ENCODE data around the gene TBX15.

The TBX15 gene

GRCh38 chr1:118913818-118914217, 74.3 kb downstream of the TBX15 start:
- 95% methylated on average over 3 of the region's 4 CpGs for WGBS
- Histone ChIP-seq H3K79me1 (replicated peaks; ENCODE audit: low read length, poor library complexity, severe bottlenecking) (peaks cover 9% of the 10 kb centered on the region), H3K18ac (ENCODE audit: low read depth in 1 of 2, low read length in 2 of 2) (no peak overlapping the region), H2AFZ (ENCODE audit: low read depth, low read length) (no peak overlapping the region), H3K9ac (ENCODE audit: low read length) (no peak overlapping the region), H3K9me3 (ENCODE audit: control insufficient read depth, low read length) (no peaks in the 10 kb centered on the region), H3K27ac (ENCODE audit: low read length, poor library complexity, severe bottlenecking) (no peak overlapping the region), H3K36me3 (ENCODE audit: control insufficient read depth in 1 of 2, insufficient read depth in 2 of 2, low read depth in 1 of 2, low read length in 2 of 2) (peaks cover 15 to 41% of the 10 kb centered on the region in 2 experiments), H3K4me1 (ENCODE audit: control insufficient read depth, insufficient read depth, low read depth, low read length) (peaks cover 4% of the 10 kb centered on the region), H2BK12ac (ENCODE audit: low read length in 2 of 2) (no peak overlapping the region), H3K27me3 (ENCODE audit: control insufficient read depth in 1 of 2, insufficient read depth in 1 of 2, low read length in 2 of 2) (no peaks in the 10 kb centered on the region), H3K4me2 (ENCODE audit: low read length, poor library complexity, severe bottlenecking) (no peak overlapping the region), H3K4me3 (ENCODE audit: insufficient read depth in 1 of 2, low read depth in 1 of 2, low read length in 2 of 2) (no peak overlapping the region), H3K14ac (ENCODE audit: low read length in 2 of 2) (no peak overlapping the region), H4K8ac (ENCODE audit: low read length) (no peak overlapping the region), H2AK5ac (ENCODE audit: low read length, severe bottlenecking) (no peak overlapping the region), H4K91ac (ENCODE audit: low read length) (no peak overlapping the region), H2BK5ac (ENCODE audit: low read depth, low read length, poor library complexity, severe bottlenecking) (no peak overlapping the region), H3K23ac (ENCODE audit: low read length in 2 of 2) (no peak overlapping the region), H3K4ac (ENCODE audit: low read depth in 1 of 2, low read length in 2 of 2) (no peak overlapping the region), H2BK15ac (ENCODE audit: low read depth, poor library complexity, severe bottlenecking) (no peak overlapping the region), H2BK120ac (ENCODE audit: low read depth, low read length) (no peak overlapping the region)
- no peak for DNase-seq

GRCh38 chr1:118912574-118912973, 75.6 kb downstream of the TBX15 start:
- Histone ChIP-seq H3K27me3 (ENCODE audit: control insufficient read depth in 1 of 2, insufficient read depth in 1 of 2, low read length in 2 of 2) (no peaks in the 10 kb centered on the region), H2BK12ac (ENCODE audit: low read length in 2 of 2) (no peak overlapping the region), H2BK120ac (ENCODE audit: low read depth, low read length) (no peak overlapping the region), H3K4me2 (ENCODE audit: low read length, poor library complexity, severe bottlenecking) (no peak overlapping the region), H3K4me3 (ENCODE audit: insufficient read depth in 1 of 2, low read depth in 1 of 2, low read length in 2 of 2) (no peak overlapping the region), H4K8ac (ENCODE audit: low read length) (no peak overlapping the region), H3K9me3 (ENCODE audit: control insufficient read depth, low read length) (no peaks in the 10 kb centered on the region), H4K91ac (ENCODE audit: low read length) (no peak overlapping the region), H2BK15ac (ENCODE audit: low read depth, poor library complexity, severe bottlenecking) (no peak overlapping the region), H2BK5ac (ENCODE audit: low read depth, low read length, poor library complexity, severe bottlenecking) (no peak overlapping the region), H3K79me1 (replicated peaks; ENCODE audit: low read length, poor library complexity, severe bottlenecking) (peaks cover 13% of the 10 kb centered on the region), H2AK5ac (ENCODE audit: low read length, severe bottlenecking) (no peak overlapping the region), H3K36me3 (ENCODE audit: control insufficient read depth in 1 of 2, insufficient read depth in 2 of 2, low read depth in 1 of 2, low read length in 2 of 2) (peaks cover 17 to 46% of the 10 kb centered on the region in 2 experiments), H3K4me1 (ENCODE audit: control insufficient read depth, insufficient read depth, low read depth, low read length) (peaks cover 4% of the 10 kb centered on the region), H2AFZ (ENCODE audit: low read depth, low read length) (no peak overlapping the region), H3K9ac (ENCODE audit: low read length) (no peak overlapping the region), H3K18ac (ENCODE audit: low read depth in 1 of 2, low read length in 2 of 2) (no peak overlapping the region), H3K14ac (ENCODE audit: low read length in 2 of 2) (no peak overlapping the region), H3K23ac (ENCODE audit: low read length in 2 of 2) (no peak overlapping the region), H3K4ac (ENCODE audit: low read depth in 1 of 2, low read length in 2 of 2) (no peak overlapping the region), H3K27ac (ENCODE audit: low read length, poor library complexity, severe bottlenecking) (no peak overlapping the region)
- 71% methylated on average over 1 of the region's 2 CpGs for WGBS
- DNase-seq: no peak

- H2BK12ac ChIP-seq (ENCODE audit: low read length in 2 of 2): no peak overlapping the region
- H3K4me3 ChIP-seq (ENCODE audit: insufficient read depth in 1 of 2, low read depth in 1 of 2, low read length in 2 of 2): no peak overlapping the region
- H3K4ac ChIP-seq (ENCODE audit: low read depth in 1 of 2, low read length in 2 of 2): no peak overlapping the region
- H4K91ac ChIP-seq (ENCODE audit: low read length): no peak overlapping the region
- H4K8ac ChIP-seq (ENCODE audit: low read length): no peak overlapping the region
- no peak overlapping the region for H2AFZ ChIP-seq (ENCODE audit: low read depth, low read length)
- no peak overlapping the region for H3K9ac ChIP-seq (ENCODE audit: low read length)
- no peak overlapping the region for H2AK5ac ChIP-seq (ENCODE audit: low read length, severe bottlenecking)
- H3K27ac ChIP-seq (ENCODE audit: low read length, poor library complexity, severe bottlenecking): no peak overlapping the region
- no peak overlapping the region for H2BK15ac ChIP-seq (ENCODE audit: low read depth, poor library complexity, severe bottlenecking)
- no peak for DNase-seq
- peaks cover 4% of the 10 kb centered on the region for H3K4me1 ChIP-seq (ENCODE audit: control insufficient read depth, insufficient read depth, low read depth, low read length)
- peaks cover 17% of the 10 kb centered on the region for H3K79me1 ChIP-seq (replicated peaks; ENCODE audit: low read length, poor library complexity, severe bottlenecking)
- no peak overlapping the region for H2BK5ac ChIP-seq (ENCODE audit: low read depth, low read length, poor library complexity, severe bottlenecking)
- H3K14ac ChIP-seq (ENCODE audit: low read length in 2 of 2): no peak overlapping the region
- H3K4me2 ChIP-seq (ENCODE audit: low read length, poor library complexity, severe bottlenecking): no peak overlapping the region
- H2BK120ac ChIP-seq (ENCODE audit: low read depth, low read length): no peak overlapping the region
- no peak overlapping the region for H3K23ac ChIP-seq (ENCODE audit: low read length in 2 of 2)
- H3K9me3 ChIP-seq (ENCODE audit: control insufficient read depth, low read length): no peaks in the 10 kb centered on the region
- no peak overlapping the region for H3K18ac ChIP-seq (ENCODE audit: low read depth in 1 of 2, low read length in 2 of 2)
- WGBS: 66% methylated on average over 2 of the region's 2 CpGs
- no peaks in the 10 kb centered on the region for H3K27me3 ChIP-seq (ENCODE audit: control insufficient read depth in 1 of 2, insufficient read depth in 1 of 2, low read length in 2 of 2)
- H3K36me3 ChIP-seq (ENCODE audit: control insufficient read depth in 1 of 2, insufficient read depth in 2 of 2, low read depth in 1 of 2, low read length in 2 of 2): peaks cover 22 to 56% of the 10 kb centered on the region in 2 experiments
These were observed 76.6 kb downstream of the TBX15 start for GRCh38 chr1:118911571-118911970.

DNA sequence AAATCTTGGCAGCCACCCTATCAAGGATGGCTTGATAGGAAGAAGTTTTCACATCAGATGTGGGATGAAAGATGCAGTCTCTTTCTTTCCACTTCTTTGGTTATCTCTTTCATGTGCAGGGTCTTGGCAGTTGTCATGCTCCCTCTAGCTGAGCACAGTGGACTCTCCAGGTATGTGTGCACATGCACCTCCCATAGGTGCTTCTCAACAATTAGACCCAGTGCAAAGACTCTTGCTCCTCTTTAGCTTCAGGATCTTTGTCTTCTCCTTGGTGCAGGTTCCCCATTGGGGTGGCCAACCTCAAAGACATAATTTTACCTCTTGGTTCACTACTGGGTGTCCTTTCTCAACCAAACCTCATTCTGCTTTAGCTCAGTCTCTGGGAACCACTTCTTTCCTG, 80.7 kb downstream of the TBX15 start:
- H3K79me1 ChIP-seq (replicated peaks; ENCODE audit: low read length, poor library complexity, severe bottlenecking): peaks cover 22% of the 10 kb centered on the region
- no peak overlapping the region for H3K4ac ChIP-seq (ENCODE audit: low read depth in 1 of 2, low read length in 2 of 2)
- H3K4me1 ChIP-seq (ENCODE audit: control insufficient read depth, insufficient read depth, low read depth, low read length): no peaks in the 10 kb centered on the region
- no peak overlapping the region for H2BK120ac ChIP-seq (ENCODE audit: low read depth, low read length)
- H3K9ac ChIP-seq (ENCODE audit: low read length): no peak overlapping the region
- H3K4me2 ChIP-seq (ENCODE audit: low read length, poor library complexity, severe bottlenecking): no peak overlapping the region
- no peak overlapping the region for H4K8ac ChIP-seq (ENCODE audit: low read length)
- no peak overlapping the region for H3K27ac ChIP-seq (ENCODE audit: low read length, poor library complexity, severe bottlenecking)
- H2BK5ac ChIP-seq (ENCODE audit: low read depth, low read length, poor library complexity, severe bottlenecking): no peak overlapping the region
- H3K36me3 ChIP-seq (ENCODE audit: control insufficient read depth in 1 of 2, insufficient read depth in 2 of 2, low read depth in 1 of 2, low read length in 2 of 2): peaks cover 24 to 38% of the 10 kb centered on the region in 2 experiments
- no peak overlapping the region for H2BK15ac ChIP-seq (ENCODE audit: low read depth, poor library complexity, severe bottlenecking)
- no peak for DNase-seq
- H2AK5ac ChIP-seq (ENCODE audit: low read length, severe bottlenecking): no peak overlapping the region
- H3K9me3 ChIP-seq (ENCODE audit: control insufficient read depth, low read length): no peaks in the 10 kb centered on the region
- H3K23ac ChIP-seq (ENCODE audit: low read length in 2 of 2): no peak overlapping the region
- no peak overlapping the region for H3K18ac ChIP-seq (ENCODE audit: low read depth in 1 of 2, low read length in 2 of 2)
- no peak overlapping the region for H2BK12ac ChIP-seq (ENCODE audit: low read length in 2 of 2)
- H3K27me3 ChIP-seq (ENCODE audit: control insufficient read depth in 1 of 2, insufficient read depth in 1 of 2, low read length in 2 of 2): no peaks in the 10 kb centered on the region
- no peak overlapping the region for H4K91ac ChIP-seq (ENCODE audit: low read length)
- H3K4me3 ChIP-seq (ENCODE audit: insufficient read depth in 1 of 2, low read depth in 1 of 2, low read length in 2 of 2): no peak overlapping the region
- no peak overlapping the region for H2AFZ ChIP-seq (ENCODE audit: low read depth, low read length)
- no peak overlapping the region for H3K14ac ChIP-seq (ENCODE audit: low read length in 2 of 2)
